Measurements from ENCODE around the gene GOLGA5.
"Not testable (repeated sequence)": the region's sequence is repeated elsewhere in the genome, so short reads cannot be mapped to it uniquely, and the experiment has no call there.

The GOLGA5 gene, protein sequence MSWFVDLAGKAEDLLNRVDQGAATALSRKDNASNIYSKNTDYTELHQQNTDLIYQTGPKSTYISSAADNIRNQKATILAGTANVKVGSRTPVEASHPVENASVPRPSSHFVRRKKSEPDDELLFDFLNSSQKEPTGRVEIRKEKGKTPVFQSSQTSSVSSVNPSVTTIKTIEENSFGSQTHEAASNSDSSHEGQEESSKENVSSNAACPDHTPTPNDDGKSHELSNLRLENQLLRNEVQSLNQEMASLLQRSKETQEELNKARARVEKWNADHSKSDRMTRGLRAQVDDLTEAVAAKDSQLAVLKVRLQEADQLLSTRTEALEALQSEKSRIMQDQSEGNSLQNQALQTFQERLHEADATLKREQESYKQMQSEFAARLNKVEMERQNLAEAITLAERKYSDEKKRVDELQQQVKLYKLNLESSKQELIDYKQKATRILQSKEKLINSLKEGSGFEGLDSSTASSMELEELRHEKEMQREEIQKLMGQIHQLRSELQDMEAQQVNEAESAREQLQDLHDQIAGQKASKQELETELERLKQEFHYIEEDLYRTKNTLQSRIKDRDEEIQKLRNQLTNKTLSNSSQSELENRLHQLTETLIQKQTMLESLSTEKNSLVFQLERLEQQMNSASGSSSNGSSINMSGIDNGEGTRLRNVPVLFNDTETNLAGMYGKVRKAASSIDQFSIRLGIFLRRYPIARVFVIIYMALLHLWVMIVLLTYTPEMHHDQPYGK

DNA sequence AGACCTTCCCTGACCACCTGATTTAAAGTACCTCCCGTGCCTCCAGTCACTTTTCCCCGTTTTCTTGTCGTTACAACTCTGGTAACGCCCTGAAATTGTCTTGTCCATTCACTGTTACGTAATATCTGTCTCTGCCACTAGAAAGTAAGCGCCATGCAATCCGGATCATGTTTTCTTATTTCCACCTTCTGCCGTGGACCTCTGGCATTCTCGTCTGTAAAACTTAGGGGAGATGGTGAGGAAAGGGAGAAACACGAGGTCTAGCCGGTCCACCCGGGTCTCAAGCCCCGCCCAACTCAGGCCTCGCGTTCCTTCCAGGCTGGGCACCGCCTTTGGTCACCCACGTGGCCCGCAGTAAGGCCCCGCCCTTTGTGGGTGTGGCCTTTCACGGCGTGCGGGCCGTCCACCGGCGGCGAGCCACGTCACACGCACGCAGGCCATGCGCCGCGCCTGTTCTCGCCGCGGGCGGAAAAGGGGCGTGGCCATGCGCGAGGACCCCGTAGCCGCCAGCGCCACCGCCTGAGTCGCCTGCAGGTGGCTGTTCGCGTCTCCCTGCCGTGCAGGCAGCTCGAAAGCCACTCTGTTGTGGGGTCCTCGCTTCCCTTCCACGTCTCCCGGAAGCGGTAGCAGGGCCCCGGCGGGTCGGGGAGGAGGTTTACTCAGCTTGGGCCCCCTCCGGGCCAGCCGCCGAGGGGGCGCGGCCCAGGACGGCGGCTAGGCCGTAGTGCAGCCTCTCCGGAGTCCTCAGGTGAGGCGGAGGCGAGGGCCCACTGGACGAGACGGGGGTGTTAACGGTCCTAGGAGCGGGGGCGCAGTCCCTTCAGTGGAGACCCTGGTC lies at the start of gene GOLGA5:
GOLGA5 (plus strand) TSS at position 597 of the 838 bp plus-strand sequence. CDS start 3,133 bp downstream, outside the sequence.
- peak; percentile 99 to 100 for DNase-seq

DNA sequence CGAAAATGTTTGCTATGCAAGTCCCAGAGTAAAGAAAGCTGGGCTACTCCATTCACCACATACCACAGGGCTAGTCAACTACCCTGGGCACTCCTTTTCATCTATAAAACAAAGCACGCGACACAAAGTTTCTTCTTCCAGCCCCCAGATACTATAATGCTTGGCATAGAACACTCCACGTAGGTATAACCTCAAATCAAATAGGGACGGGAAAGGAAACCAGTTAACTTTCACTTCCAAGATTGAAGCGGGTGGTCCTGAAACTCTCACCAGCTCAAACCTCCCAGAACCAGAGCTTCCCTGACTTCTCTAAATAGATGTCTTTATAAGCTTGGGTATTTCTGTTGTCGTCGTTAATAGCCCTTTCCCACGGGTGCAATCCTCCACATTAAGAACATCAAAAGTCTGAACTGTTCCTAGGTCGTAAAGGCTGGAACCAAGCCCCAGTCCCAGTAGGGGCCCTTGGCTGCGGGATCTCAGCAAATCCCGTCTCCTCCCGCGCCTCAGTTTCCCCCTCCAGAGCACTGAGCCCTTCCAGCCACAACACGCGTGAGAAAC lies 46.3 kb upstream of the GOLGA5 start:
- no peak for DNase-seq

GRCh38 chr14:92748259-92749016 lies 45.7 kb upstream of the GOLGA5 start, which contains the start of gene LGMN:
TSS of gene LGMN (minus strand) at chr14:92748627. CDS start at chr14:92732786, 15,841 bp downstream.
- DNase-seq = peak; percentile 86 to 97

- DNase-seq = not testable (repeated sequence)
These were observed 43.8 kb upstream of the GOLGA5 start for GRCh38 chr14:92750222-92750728.

GRCh38 chr14:92750994-92751400 lies 43.1 kb upstream of the GOLGA5 start:
- no peak for DNase-seq

DNA sequence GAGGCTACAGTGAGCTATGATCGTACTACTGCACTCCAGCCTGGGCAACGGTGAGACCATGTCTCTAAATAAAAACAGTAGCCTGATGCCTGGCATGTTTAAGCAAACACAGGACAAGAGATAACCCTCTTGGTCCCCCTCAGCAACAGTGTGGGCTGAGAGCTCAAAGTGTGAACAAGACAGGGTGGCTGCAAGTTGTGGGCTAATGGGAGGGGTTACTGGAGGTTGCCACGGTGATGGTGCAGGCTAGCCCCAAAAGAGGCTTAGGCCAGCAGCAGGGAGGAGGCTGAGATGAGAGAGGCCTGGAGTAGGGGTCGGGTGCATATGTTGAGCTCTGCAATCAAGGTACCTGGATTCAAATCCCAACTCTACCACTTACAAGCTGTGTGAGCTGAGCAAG lies 42.3 kb upstream of the GOLGA5 start:
- DNase-seq = no peak

DNA sequence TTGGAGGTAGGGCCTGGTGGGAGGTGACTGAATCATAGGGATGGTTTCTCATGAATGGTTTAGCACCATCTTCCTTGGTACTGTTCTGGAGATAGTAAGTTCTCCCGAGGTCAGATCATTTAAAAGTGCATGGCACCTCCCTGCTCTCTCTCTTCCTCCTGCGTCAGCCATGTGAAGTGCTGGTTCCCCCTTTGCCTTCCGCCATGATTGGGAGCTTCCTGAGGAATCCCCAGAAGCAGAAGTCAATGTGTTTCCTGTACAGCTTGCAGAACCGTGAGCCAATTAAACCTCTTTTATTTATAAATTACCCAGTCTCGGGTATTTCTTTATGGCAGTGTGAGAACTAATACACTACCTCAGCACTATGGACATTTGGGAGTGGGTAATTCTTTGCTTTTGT lies 40.9 kb upstream of the GOLGA5 start:
- DNase-seq = no peak

GRCh38 chr14:92754966-92755365 lies 39.1 kb upstream of the GOLGA5 start:
- no peak for DNase-seq

GRCh38 chr14:92755495-92755894 lies 38.6 kb upstream of the GOLGA5 start:
- no peak for DNase-seq

GRCh38 chr14:92756446-92756845 lies 37.7 kb upstream of the GOLGA5 start:
- no peak for DNase-seq

- DNase-seq = peak; percentile 45 to 70
These were observed 34.8 kb upstream of the GOLGA5 start for GRCh38 chr14:92759300-92759678.

DNA sequence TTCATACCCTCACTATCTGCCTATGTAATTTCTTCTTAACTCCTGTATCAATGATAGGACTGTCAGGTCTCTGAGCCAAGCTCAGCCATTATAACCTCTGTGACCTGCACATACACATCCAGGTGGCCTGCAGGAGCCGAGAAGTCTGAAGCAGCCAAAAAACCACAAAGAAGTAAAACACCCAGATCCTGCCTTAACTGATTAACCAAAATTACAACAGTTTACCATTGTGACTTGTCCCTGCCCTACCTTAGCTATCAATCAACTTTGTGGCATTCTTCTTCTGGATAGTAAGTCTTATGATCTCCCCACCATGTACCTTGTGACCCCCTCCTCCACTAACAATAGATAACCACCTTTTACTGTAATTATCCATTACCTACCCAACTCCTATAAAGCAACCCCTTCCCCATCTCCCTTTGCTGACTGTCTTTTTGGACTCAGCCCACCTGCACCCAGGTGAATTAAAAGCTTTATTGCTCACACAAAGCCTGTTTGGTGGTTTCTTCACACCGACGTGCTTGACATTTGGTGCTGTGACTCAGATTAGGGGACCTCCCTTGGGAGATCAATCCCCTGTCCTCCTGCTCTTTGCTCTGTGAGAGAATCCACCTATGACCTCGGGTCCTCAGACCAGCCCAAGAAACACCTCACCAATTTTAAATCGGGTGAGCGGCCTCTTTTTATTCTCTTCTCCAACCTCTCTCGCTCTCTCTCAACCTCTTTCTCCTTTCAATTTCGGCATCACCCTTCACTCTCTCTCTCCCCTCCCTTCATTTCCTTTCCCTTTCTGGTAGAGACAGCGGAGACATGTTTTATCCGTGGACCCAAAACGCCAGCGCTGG lies 34.2 kb upstream of the GOLGA5 start:
- DNase-seq = no peak

- DNase-seq = no peak
These were observed 33.6 kb upstream of the GOLGA5 start for GRCh38 chr14:92760524-92760805.

DNA sequence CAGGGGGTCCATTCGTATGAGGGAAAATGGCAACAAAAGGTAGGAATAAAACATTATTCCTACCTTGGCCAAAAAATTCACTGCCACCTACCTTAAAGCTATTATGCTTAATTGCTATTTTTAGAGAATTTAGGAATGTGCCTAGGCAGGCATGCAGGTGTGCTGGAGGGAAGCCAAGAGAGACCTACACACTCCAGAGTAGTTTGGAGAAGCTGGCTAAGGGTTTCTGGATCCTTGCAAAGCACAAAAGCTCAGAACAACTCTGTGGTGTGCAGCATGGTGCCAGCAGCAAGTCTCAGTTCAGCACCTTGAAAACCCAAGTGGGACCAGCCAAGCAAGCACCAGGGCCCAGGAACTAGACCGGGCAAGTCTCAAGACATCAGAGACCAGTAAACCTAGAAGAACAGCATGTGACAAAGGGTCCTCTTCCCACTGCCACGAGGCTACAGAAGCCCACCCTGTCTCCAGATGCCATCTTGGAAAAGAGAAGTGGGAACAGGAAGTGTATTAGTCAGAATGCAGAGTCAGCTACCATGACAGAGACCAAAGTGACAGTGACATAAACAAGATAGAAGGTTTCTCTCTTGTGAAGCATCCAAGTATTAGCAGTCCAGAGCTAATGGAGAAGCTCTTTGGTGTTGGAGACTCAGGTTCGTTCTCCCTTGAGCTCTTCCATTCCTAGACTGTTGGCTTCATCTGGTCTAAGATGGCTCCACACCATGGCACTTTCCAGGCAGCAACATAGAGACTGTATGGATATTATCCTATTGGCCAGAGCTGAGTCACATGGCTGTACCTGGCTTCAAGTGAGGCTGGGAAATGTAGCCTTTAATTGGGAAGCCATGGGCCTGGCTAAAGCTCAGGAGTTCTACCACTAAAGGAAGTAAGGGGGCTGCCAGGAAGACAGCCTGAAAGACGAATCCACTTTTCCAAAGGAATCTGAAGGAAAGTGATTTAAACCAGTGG lies 30.2 kb upstream of the GOLGA5 start:
- not testable (repeated sequence) for DNase-seq

GRCh38 chr14:92768236-92768635 lies 25.9 kb upstream of the GOLGA5 start:
- not testable (repeated sequence) for DNase-seq

GRCh38 chr14:92768795-92769194 lies 25.3 kb upstream of the GOLGA5 start:
- no peak for DNase-seq

- no peak for DNase-seq
These were observed 23.6 kb upstream of the GOLGA5 start for GRCh38 chr14:92770484-92770883.

DNA sequence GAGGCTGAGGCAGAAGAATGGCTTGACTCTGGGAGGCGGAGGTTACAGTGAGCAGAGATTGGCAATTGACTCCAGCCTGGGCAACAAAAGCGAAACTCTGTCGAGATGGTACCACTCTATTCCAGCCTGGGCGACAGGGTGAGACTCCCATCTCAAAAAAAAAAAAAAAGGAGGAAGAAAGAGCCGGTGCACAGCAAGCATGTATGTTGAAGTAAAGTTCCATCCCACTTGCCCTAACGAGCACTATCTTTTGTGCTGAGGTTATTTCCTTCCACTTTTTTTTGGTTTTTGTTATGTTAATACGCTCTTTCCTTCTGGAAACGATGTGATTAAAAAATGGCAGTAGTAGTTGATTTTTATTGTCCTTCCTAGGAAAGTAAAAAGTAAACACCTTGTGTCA lies 19.5 kb upstream of the GOLGA5 start:
- no peak for DNase-seq

- not testable (repeated sequence) for DNase-seq
These were observed 18.8 kb upstream of the GOLGA5 start for GRCh38 chr14:92775292-92775691.
